GM18870 (cell line): ENCODE data around the gene EMD.
A peak's percentile ranks its signal among the peaks of the same experiment; 100 is the strongest.

Source experiments
- ATAC-seq: cut with Tn5 transposase; IDR thresholded peaks from one replicate; pipeline ENCODE4 v1.9.1; 2021; ENCODE audit warnings: moderate library complexity; ENCODE audit not compliant: unreplicated experiment

The EMD gene

DNA sequence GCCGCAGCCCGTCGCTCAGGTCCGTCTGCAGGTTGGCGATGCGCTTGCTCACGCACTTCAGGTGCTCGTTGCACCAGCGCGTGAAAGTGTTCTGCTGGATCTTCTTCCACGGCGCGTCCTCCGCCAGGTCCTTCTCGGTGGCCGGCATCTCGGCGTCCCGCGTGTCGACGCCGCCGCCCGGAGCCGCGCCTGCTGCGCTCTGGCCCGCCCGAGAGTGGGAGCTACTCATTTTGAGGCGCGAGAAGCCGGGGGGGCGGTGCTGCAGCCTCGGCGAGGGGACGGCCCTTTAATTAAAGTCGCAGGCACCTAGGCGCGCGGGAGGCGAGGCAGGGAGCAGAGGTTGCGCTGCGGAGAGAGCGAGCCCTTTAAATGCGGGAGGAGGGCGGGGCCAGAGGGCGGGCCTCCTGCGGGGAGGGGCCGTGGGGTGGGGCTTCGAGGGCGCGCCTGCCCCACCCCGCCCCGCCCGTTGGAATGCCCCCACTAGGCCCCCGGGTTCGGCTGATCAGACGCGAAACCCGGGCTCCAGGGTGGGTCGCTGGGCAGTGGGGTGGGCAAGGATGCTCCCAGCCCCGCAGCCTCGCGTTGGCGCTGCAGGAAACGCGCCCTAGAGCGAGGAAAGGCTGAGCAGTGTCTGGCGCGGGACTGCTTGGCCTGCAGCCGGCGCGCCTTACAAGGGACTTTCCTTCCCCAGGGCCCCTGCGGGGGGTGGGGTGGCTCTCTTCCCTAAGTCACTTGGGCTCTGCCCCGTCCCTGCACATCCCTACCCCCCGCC is 7.9 kb upstream of the EMD start:
- ATAC-seq: no peak

- ATAC-seq: no peak
These were observed 7.2 kb upstream of the EMD start for GRCh38 chrX:154371789-154372300.

- no peak for ATAC-seq
These were observed 6.5 kb upstream of the EMD start for GRCh38 chrX:154372612-154373022.

GRCh38 chrX:154373340-154374306 is 5.5 kb upstream of the EMD start:
- ATAC-seq: no peak

DNA sequence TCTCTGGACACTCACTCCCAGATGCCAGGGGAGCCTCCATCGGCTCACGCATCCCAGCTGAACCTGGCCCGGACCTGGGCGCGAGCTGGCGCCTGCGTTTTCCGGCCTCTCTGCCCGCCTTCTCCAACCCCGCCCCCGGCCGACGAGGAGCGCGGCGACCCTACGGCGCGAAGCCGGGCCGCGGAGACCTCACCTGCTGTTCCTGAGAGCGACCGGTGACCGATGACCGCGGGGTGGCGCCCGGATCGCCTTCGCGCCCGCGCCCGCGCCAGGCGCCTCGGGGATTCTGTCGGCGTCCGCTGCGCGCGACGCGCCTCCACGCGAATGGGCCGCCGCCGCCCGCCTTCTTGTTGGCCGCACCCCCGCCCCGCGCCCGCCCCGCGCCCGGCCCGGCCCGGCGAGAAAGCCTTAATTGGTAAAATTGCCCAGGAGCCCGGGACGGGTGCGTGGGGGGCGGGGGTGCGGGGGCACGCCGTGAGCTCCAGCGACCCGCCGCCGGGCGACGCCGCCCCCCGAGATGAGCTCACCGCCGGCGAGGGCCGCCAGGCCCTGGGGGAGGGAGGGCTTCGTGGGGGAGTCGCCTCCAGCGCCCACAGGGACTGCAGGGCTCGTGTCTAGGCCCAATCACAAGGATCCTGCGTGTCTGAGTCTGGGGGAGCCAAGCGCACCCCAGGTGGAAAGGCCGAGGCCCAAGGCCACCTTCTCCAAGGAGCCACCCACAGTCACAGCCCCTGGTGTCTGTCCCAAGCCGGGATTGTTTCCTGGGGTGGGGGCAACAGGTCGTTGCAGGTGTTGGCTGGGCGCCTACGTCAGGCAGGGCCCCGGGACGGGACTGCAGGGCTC is 4.6 kb upstream of the EMD start, which contains the start of gene FLNA:
FLNA (minus strand) TSS at position 322 of the 843 bp plus-strand sequence. CDS start 3,389 bp downstream, outside the sequence.
- no peak for ATAC-seq

- ATAC-seq: no peak
These were observed 4.0 kb upstream of the EMD start for GRCh38 chrX:154375156-154375504.

GRCh38 chrX:154376774-154377173 is 2.3 kb upstream of the EMD start:
- ATAC-seq: no peak

DNA sequence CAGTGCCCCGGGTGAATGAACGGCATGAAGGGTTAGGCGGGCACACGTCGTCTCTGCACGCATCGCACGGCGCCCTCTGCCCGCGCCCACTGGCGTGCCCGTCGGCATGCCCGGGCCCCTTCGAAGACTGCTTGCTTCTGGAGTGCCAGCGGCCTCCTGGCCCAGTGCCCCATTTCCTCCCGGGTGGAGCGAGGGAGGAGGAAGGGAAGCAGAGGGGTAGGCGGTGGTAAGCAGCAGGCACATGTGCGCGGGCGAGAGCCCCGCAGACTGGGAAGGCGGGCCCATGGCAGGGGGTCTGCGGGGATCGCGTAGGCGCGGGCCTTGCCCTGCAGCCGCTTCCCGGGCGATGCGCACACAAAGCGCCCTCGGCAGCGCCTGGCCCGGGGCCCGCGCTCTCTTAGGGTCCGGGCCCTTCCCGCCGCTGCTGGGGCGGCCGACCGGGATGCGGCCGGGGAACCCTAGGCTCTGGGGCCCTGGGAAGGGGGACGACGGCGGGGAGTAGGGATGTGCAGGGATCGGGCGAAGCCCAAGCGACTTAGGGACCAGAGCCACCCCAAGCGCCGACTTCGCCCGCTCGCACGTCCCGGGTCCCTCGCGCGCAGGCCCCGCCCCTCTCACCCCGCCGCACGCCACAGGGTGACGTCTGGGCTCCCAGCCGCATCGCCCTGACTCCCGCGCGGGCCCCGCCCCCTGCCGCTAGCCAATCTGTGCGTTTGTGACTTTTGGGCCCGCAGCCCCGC is 866 bp upstream of the EMD start:
- ATAC-seq: no peak

DNA sequence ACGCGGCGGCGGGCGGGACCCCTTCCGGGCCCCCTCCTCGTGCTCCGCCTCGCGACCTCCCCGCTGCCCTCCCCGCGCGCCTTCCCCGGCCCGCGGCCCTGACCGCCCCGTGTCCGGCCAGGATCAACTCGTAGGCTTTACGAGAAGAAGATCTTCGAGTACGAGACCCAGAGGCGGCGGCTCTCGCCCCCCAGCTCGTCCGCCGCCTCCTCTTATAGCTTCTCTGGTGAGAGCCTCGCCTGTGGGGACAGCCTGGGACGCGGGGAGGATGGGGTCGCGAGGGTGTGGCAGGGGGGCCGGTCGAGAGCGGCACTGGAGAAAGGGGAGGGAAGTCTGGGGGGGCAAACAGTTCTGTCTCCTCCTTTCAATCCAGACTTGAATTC is 465 bp downstream of the EMD start:
- ATAC-seq: no peak

- ATAC-seq: no peak
These were observed 1.1 kb downstream of the EMD start for GRCh38 chrX:154380153-154380552.

GRCh38 chrX:154380787-154381186 is 1.7 kb downstream of the EMD start:
- ATAC-seq: no peak

DNA sequence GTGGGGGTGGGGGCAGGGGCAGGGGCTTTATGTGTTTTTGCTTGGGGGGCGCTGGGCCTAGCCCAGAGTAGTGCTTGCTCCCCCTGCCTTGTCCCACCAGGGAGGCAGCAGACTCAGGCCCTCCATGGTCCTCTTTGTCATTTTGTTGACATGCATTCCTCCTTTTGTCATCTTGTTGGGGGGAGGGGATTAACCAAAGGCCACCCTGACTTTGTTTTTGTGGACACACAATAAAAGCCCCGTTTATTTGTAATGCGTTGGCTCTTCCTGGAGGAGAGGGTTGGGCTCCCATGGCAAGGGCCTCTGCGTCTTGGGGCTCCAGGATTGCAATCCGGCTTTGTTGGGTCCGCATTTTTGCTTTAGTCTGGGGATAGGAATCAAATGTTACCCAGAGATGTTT is 2.2 kb downstream of the EMD start:
- no peak for ATAC-seq

DNA sequence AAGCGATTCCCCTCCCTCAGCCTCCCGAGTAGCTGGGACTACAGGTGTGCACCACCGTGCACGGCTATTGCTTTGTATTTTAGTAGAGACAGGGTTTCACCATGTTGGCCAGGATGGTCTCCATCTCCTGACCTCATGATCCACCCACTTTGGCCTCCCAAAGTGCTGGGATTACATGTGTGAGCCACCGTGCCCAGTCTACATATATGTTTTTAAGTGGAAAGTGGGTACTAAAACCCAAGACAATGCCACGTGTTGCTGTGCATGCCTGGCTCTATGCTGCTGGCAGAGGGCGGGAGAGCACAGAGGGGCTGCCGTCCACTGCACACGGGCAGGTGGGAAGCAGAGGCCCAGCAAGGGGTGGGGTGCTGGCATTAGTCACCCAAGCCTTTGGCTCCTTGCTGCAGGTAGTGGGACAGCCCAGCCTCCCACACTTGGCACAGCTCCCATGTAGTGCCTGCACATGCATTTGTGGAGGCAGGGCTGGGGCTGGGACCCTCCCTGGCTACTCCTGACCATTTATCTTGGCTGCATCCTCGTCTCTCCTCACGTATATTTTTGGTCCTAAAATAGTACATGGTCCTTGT is 3.5 kb downstream of the EMD start:
- no peak for ATAC-seq

- ATAC-seq: no peak
These were observed 4.5 kb downstream of the EMD start for GRCh38 chrX:154383359-154384283.

GRCh38 chrX:154384284-154384892 is 5.3 kb downstream of the EMD start:
- no peak for ATAC-seq

DNA sequence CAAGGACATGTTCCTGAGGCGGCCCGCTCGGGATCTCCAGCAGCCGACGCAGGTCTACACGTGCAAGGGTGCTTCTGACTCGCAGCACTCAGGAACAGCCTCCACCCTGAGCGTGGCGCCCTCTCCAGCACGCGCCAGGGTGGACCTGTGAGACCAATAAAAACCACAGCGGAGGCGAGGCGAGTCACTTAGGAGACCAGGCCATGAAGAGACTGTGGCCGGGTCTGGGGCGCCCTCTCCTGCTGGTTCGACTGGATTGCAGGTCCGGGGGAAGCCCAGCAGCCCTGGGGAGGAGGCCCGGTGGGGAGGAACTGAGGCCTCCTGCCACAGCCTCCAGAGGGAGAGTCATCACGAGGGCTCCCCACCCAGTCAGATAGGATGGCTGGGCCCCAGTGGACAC is 9.0 kb downstream of the EMD start:
- peak; percentile 15 for ATAC-seq

- ATAC-seq: peak; percentile 44
These were observed 9.6 kb downstream of the EMD start for GRCh38 chrX:154388649-154389048.
